GM21786 (cell line): Measurements from ENCODE around the gene TANGO6.

Experiments
- ATAC-seq: cut with Tn5 transposase; IDR thresholded peaks from one replicate; pipeline ENCODE4 v1.9.1; 2021; ENCODE audit not compliant: unreplicated experiment

The TANGO6 gene

DNA sequence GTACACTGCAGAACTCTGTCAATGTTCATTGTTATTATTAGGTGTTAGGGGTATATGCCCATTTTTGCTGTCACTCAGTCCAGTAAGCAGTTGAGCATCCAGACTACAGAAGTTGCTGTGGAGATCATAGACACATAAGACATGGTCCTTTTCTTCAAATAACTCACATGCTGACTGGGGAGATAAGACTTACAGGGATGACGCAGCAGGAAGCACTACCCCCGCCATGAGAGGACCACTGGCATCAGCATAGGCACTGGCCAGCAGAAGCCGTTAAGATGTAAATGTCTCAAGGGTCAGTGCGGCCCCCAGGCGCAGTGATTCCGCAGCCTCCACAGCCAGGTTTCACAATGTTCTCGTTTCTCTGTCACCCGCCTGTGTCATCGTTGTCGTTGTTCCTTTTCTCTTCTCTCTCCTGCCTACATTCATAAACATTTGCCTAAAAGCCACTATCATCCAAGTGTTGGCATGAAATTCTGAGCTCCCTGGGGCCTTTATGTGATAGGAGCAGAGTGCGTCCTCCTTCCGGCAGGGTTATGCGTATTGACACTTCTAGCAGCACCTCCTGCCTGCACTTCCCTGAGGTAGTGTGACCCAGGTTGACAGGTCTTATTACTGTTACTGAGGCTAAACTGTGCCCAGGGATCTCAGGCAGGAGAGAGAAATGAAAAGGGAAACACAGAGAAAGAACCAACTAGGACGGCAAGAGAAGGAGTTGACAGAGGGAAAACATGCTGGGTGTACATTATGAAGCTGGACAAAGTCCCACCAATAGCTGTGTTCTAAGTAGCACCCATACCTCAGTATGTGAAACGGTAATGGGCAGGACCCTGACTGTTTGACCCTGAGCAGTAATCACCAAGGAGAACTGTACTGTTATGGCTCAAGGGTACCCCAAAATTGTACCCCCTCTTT lies 17.9 kb downstream of the TANGO6 start:
- no peak for ATAC-seq

- ATAC-seq, result no peak
Measured at GRCh38 chr16:68866933-68867332, 23.6 kb downstream of the TANGO6 start.

GRCh38 chr16:68869492-68870088 lies 26.3 kb downstream of the TANGO6 start:
- ATAC-seq, result no peak

DNA sequence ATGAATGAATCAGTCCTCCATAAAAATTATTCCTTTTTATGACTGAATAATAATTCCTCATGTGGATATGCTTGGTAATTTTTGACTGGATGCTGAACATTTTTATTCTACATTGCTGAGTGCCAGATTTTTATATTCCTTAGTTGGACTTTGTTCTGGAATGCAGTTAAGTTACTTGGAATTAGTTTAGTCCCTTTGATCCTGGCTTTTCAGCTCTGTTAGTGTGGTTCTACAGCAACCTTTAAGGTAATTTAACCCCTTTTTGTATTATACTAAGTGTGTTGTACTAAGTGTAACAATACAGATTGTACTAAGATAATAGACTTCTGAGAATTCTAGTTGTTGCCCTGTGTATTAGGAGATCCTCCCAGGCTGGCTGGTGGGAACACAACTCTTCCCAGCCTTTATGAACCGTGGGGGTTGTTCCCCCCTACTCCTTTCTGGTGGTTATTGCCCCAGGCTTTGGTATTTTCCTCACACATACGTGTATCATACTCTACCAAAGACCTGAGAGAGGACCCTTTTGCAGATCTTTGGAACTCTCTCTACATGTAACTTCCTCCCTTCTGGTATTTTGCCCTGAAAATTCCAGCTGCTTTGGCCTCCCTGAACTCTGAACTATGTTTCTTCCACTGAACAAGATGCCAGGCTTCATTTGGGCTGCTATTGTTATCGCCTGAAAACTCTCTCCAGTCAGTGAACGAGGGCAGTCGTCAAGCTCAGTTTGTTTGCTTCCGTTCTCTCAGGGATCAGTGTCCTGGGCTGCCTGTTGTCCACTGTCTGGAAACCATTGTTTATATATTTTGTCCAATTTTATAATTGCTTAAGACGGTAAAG lies 30.5 kb downstream of the TANGO6 start:
- no peak for ATAC-seq

DNA sequence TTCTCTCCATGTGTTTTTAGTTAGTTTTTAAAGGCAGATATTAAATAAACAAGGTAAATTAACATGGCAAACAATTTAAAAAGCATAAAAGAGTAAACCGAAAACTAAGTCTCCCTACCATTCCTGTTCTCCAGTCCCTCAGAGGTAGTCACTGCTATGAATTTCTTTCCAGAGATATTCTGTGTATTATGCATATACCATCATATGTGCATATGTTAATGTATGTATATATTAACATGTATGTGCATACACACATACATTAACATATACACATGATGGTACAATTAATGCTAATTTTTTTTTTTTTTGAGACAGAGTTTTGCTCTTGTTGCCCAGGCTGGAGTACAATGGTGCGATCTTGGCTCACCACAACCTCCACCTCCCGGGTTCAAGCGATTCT lies 32.5 kb downstream of the TANGO6 start:
- no peak for ATAC-seq

GRCh38 chr16:68883685-68884084 lies 40.4 kb downstream of the TANGO6 start:
- no peak for ATAC-seq

DNA sequence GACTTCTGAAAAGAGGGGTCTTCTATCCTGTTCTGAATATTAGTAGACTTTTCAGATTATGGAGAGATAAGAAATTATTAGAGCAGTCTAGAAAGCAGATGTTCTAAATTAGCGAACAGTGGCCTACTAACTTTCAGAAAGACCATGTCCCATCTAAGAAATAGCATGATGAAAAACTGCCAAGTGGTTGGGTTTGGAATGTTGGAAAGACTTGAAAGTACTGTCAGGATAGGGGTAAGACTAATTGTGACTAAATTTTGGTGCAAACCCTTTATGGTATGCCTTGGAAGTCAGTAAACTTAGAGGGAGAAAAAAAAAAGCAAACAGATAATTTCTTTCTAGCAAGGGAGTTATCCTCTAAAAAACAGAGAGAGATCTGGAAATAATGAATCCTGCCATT lies 41.1 kb downstream of the TANGO6 start:
- no peak for ATAC-seq

GRCh38 chr16:68884861-68885720 lies 41.8 kb downstream of the TANGO6 start:
- no peak for ATAC-seq

DNA sequence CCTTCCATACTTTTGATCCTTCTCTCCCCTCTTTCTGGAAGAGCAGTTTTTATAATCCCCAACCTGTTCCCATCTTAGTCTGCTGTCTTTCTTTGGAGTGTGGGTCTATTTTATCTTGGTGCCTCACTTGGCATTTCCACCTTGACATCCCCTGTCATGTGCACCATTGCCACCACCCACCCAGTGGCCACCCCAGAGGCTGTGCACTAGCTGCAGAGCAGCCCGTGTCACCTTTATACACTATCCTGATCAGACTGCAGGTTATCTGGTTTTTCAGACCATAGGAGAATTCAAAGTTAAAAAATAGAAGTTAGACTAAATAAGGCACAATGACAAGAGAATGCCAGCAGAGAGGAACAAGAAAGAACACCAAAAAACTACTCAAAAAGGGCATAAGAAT lies 43.8 kb downstream of the TANGO6 start:
- no peak for ATAC-seq

GRCh38 chr16:68889508-68890150 lies 46.3 kb downstream of the TANGO6 start:
- no peak for ATAC-seq

- ATAC-seq, result no peak
Measured at GRCh38 chr16:68892214-68892613, 48.9 kb downstream of the TANGO6 start.

DNA sequence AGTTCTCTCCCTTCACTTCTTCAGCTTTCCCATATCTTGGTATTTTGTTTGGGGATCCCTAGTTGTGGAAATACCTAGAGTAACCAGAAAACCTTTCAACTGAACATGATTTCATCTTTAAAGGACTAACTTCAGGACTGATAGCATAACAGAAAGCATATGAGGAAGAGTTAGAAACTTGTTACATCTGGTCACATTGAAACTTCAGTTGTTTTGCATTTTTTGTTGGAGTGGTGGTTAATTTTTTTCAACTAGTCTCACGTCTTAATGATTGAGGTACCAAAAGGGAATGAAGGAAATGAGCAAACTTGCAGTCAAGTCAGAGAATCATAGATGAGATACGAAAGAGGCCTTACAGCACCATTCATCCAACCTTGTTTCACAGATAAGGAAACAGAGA lies 49.6 kb downstream of the TANGO6 start:
- no peak for ATAC-seq

DNA sequence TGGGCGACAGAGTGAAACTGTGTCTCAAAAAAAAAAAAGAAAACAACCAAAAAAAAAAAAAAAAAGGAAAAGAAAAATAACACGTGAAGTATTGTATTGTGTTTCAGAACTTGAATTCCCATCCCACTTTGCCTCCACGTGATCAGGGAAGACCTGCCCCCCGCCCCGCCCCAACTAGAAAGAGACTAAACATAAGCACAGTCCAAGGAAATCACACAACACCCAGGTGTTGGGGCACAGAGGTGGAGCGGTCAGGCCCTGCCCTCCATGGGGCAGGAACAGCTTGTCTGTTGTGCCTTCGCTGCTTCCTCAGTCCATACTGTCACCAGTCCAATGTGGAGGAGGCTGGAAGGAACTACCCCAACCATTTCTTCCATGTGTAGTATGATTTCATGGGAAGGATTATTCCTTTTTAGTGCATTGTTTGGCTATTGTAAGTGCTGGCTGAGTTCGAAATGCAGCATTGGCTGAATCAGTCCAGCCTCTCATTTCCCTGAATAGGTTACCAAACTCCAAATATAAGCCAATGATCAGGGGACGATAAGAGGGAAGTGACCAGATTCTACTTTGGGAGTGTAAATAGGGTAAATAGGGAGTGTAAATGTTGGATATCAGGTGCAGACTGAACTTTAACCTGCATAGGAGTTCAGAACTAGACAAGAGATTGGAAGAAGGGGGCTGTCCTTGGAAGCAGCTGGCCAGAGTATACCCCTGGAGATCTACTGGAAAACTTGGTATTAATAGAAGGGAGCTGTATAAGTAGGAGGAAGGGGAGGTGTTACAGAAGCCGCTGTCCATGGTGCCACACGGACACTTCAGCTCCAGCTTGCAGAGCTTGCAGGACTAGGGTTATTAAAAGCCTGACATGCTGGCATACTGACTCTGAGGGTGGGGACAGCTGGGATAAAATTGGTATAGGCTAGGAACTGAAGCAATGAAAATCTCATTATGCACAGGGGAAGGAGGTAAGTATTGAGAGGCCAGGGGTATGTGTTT lies 50.7 kb downstream of the TANGO6 start:
- no peak for ATAC-seq

- ATAC-seq, result no peak
Measured at GRCh38 chr16:68894714-68895113, 51.4 kb downstream of the TANGO6 start.

GRCh38 chr16:68898026-68898425 lies 54.7 kb downstream of the TANGO6 start:
- no peak for ATAC-seq

DNA sequence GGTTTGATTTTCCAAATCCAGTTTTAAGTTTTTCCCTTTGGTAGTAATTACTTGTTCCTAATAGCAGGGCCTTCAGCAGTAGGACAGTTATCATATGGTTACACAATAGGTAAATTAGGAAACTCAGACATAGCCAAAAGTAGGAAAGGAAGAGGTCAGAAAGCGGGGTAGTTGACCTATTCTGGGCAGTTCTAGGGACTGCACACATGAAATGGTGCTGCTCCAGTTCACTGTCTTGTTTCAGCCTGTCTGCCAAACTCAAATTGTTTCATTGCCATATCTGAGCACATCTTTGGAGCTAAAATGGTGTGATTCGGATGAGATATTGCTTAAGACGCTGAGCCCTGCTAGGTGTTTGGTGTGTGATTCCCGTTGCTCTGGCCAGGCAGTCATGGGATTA lies 56.7 kb downstream of the TANGO6 start:
- ATAC-seq, result no peak

DNA sequence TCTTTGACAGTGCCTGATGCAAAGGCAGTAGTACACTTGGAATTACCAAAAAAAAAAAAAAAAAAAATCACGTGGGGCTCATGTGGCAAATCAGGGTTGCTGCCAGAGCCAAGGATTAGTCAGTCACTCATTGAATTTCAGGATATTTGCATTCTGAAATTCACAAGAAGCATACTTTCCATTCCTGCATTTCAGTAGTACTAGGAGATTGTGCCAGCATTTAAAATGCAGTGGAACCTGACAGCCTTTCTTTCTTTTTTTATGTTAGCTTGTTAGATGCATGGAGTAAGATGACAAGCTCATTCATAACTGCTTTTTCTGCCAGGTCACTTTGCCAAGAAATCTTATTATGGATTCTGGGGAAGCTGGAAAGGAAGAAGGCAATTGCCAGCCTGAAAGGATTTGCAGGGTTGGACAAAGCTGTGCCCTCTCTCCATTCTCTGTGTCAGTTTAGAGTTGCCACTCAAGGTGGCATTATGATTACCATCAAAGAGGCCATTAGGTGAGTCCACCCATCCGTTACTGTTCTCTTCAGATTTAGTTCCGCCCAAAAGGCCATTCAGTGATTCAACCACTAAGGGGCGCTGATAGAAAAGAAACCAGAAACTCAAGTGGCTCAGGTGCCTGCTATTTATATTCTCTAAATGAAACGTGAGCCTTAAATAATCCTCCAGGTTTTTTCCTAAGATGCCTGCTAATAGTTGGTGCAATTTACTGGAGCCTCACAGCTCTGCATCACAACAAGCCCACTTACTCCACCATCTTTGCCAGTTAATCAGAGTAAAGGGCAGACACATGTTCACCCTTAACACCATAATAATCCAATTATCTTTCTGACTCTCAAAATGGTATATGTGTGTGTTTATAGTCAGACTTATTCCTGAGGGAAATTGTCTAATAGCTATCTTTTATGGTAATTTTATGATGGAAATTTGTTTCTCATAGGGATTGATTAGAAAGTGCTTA lies 59.0 kb downstream of the TANGO6 start:
- ATAC-seq, result no peak

GRCh38 chr16:68902969-68903345 lies 59.6 kb downstream of the TANGO6 start:
- ATAC-seq, result no peak
